ENCODE measurements around the gene ADCY10.

- no peak for TF ChIP-seq EZH2 (IDR thresholded peaks at IDR 0.05; ENCODE audit: borderline replicate concordance, insufficient read depth, low read length, poor library complexity, severe bottlenecking)
- TF ChIP-seq CTCF (IDR thresholded peaks at IDR 0.05; ENCODE audit: poor library complexity, severe bottlenecking) = no peak
- TF ChIP-seq EP300 (conservative IDR thresholded peaks at IDR 0.05; ENCODE audit: poor library complexity, severe bottlenecking) = no peak
These were observed 3.0 kb upstream of the ADCY10 start for GRCh38 chr1:167916766-167917511.

Measured in neural cell (in vitro differentiated cells).